AG09319 (cell line): ENCODE data around the gene DOCK4.

ENCODE experiments used
- DNase-seq: peaks from one replicate; pipeline ENCODE4 v3.0.0-alpha.2; 2010; ENCODE audit warnings: low read depth; ENCODE audit errors: extremely low read depth
- TF ChIP-seq, protein P1 (sequence below): IDR thresholded peaks from 2 replicates; pipeline ENCODE4 v1.5.1; 2011; ENCODE audit warnings: low read depth, mild to moderate bottlenecking, inconsistent platforms, low read length, moderate library complexity

The DOCK4 gene

DNA sequence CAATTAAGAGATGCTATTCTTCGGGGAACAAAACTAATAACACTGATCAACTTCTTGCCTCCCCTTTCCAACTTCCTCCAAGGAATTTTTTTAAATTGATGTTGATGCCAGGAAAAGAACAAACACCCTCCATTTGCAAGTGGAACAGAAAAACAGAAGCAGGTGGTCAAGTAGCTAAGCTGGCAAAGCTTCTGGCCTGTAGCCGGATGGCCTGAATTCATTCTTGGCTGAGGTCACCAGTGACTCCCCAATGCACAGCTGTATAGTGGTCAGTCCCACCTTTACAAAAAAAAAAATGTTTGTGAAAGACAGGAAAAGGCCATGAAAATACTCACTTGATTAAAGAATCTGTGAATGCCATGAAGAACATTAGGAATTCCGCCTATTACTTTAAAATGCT lies 39.1 kb downstream of the DOCK4 start:
- TF ChIP-seq, protein P1, sequence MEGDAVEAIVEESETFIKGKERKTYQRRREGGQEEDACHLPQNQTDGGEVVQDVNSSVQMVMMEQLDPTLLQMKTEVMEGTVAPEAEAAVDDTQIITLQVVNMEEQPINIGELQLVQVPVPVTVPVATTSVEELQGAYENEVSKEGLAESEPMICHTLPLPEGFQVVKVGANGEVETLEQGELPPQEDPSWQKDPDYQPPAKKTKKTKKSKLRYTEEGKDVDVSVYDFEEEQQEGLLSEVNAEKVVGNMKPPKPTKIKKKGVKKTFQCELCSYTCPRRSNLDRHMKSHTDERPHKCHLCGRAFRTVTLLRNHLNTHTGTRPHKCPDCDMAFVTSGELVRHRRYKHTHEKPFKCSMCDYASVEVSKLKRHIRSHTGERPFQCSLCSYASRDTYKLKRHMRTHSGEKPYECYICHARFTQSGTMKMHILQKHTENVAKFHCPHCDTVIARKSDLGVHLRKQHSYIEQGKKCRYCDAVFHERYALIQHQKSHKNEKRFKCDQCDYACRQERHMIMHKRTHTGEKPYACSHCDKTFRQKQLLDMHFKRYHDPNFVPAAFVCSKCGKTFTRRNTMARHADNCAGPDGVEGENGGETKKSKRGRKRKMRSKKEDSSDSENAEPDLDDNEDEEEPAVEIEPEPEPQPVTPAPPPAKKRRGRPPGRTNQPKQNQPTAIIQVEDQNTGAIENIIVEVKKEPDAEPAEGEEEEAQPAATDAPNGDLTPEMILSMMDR, result no peak
- no peak for DNase-seq

DNA sequence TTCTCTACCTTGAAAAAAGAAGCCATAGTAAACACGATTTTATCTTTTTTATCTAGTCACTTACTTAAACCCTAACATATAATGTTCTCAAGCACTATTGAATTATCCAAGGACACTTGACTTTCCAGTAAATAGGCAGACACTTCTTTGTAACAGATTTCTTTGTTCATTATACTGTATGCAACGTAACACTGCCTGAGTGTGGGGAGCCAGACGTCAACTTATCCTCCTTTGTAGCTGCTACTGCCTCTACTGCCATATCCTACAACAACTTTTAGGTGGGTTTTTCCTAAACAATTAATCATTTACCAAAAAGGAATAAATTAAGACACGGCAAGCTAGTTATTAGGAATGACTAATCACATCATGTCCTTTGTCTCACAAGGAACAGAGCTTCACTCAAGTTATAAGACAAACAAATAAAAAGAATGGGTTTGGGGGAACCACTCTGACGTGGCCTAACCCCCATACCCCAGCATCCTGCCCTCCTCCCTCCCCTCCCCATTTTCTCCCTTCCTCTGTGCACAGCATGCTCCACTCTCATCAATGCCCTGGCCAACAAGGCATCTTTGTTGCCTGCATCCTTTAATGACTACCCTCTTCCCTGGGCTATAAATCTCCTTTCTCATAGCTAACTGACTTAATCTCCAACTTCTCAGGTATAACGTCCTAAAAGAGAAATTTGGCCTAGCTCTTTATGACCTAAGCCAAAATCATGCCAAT lies 43.3 kb downstream of the DOCK4 start:
- TF ChIP-seq, protein P1, result no peak
- no peak for DNase-seq

DNA sequence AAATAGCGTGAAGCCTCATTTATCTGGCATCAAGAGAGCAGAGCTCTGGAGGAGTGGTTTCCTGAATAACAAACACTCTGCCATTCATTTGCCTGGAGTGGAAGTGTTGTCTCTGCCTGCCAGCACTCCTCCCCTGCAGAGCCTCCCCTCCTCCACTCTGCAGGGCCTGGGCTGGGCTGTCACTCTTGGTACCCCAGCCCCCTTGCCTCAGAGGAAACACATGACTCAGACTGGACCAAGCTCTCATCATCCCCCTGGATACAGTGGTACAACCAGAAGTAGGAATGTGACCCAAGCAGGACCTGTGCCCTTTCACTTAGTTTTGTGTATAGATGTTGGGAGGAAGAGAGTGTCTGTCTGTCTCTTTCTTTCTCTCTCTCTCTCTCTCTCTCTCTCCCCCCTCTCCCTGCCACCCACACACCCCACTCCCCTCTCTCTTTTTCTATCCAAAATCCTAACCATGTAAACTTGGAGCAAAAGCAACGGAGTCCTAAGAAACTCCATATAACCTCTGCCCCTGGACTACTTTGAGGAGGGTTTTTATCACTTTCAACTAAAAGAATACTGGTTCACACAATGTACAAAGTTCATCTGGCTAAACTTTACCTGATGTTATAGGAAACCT lies 43.9 kb downstream of the DOCK4 start:
- no peak for DNase-seq
- TF ChIP-seq, protein P1, result no peak

DNA sequence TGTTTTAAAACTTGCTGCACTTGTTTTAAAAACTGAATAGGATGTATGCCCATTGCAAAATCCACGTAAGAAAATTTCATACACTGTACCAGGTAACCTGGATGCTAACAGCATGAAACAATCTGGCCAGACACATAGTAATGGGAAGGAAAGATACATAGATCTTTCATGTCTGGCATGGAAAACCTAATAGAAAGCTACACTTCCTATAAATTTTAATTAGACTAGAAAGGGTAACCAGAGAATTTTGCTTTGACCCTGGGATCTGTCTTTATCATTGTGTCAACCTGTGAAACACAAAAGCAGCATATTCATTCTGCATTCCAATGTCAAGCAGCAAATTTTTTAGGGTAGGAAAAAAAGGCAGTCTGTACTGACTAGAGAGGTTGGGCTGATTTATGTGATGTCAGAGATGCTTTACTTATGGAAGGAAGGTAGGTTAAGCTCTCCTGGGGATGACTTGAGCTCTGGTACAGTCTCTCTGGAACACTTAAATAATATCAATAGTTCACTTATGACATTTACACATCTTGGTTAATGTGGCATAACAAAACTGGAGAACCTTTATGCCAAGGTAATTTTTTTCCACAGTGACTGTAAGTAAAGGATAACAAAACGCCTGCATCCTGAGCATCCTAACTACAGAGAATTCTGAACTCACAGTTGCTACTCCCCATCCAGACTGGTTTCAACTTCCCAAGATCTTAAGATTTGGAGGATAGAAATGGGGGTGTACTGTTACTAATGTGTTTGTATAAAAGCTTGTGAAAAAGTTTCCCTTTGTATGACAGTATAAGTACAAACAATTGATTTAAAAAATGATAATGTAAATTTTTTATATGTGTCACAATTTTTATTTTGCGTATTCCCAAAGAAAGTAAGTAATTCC lies 44.7 kb downstream of the DOCK4 start:
- TF ChIP-seq, protein P1, result no peak
- no peak for DNase-seq

DNA sequence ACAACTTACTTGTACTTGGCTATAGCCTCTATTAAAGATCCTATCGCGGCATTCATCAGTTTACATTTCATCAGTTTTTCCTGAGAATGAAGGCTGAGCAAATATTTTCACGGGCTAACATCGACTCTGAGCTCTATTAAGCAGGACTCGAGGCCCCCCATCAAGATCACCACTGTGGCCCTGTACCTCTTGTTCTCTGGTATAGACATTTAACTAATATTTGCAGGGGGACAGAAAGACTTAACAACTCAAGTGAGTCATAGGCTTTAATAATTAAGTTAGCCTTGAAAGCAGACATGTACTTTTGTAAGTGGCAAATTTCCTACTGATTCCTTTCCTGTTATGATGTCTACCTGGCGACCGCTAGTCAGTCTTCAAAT lies 45.4 kb downstream of the DOCK4 start:
- no peak for DNase-seq
- TF ChIP-seq, protein P1, result no peak

DNA sequence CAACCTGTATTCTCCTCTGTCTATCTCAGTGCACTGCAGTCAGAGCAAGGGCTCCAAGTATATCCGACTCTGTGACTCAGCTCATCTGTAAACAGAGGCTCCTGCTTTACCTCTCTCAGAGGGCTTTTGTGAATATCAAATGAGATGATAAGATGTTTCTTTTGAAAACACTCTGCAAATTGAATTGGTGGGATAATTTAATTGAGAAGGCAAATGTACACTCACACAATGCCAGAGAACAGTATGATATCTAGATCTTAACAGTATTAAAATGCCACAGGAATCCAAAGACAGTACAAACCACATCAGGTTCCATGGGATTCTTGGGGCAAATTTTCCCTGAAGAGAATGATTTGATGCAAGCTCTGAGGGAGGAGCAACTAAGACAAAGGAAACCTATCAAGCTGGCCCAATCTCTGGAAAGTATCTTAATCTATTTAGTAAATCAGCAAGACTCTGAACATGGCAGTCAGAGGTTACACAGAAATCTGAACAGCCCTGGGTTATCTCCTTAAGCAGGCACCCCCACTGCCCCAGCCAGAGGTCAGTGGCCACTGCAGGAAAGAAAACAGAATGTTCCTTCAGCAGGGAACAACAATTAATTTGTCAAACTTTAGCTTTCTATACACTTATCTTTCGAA lies 45.9 kb downstream of the DOCK4 start:
- TF ChIP-seq, protein P1, result no peak
- no peak for DNase-seq
